OCI-LY7 (cell line): Measurements from ENCODE around the gene TSNAXIP1. TPM values are rescaled to one million over a fixed set of nuclear protein-coding genes. Genes with fewer than 3 reads are reported as not detected.
"Not testable (repeated sequence)": the region's sequence is repeated elsewhere in the genome, so short reads cannot be mapped to it uniquely, and the experiment has no call there.

Experiments
- BruUV-seq: library from RNA; stranded (reverse); fragments of 400-500 nt; replicated peaks from 2 replicates; lab custom pipeline; 2021; lab: Mats Ljungman, UMichigan
- CTCF ChIA-PET: fragments of 300-600 bp; sonication (Branson Sonifier 250); formaldehyde crosslinking; loops from one replicate; lab custom pipeline; 2022; ENCODE audit warnings: antibody characterized with exemption; ENCODE audit not compliant: unreplicated experiment; lab: Charles Lee
- POLR2A ChIA-PET: fragments of 300-600 bp; sonication (Branson Sonifier 250); formaldehyde crosslinking; loops from one replicate; lab custom pipeline; 2022; ENCODE audit warnings: antibody characterized with exemption; lab: Charles Lee
- DNase-seq: peaks from one replicate; pipeline ENCODE4 v3.0.0-alpha.2; 2015; ENCODE audit warnings: low spot score
- H2AFZ ChIP-seq: fragments of 200-600 bp; sonication (generic), shearing (Covaris generic); 2 replicates; pipeline ENCODE4 v1.6.1; 2014; ENCODE audit warnings: mild to moderate bottlenecking, antibody characterized with exemption, low read length, moderate library complexity
- H3K27ac ChIP-seq: fragments of 200-600 bp; sonication (generic); 2 replicates; pipeline ENCODE4 v1.5.1; 2014; ENCODE audit warnings: mixed run types, low read depth, mild to moderate bottlenecking, moderate library complexity, low read length, inconsistent platforms; ENCODE audit not compliant: poor library complexity, severe bottlenecking
- H3K36me3 ChIP-seq: fragments of 200-600 bp; sonication (generic); 2 replicates; pipeline ENCODE4 v1.6.1; 2014; ENCODE audit warnings: mild to moderate bottlenecking, antibody characterized with exemption, low read length, moderate library complexity, mixed read lengths; ENCODE audit not compliant: insufficient read depth
- H3K4me1 ChIP-seq: fragments of 200-600 bp; sonication (generic); 2 replicates; pipeline ENCODE4 v1.5.1; 2014; ENCODE audit warnings: mild to moderate bottlenecking, low read length; ENCODE audit not compliant: insufficient read depth, poor library complexity, severe bottlenecking
- H3K4me2 ChIP-seq: fragments of 200-600 bp; sonication (generic); 2 replicates; pipeline ENCODE4 v1.6.1; 2014; ENCODE audit warnings: mild to moderate bottlenecking, low read length
- H3K4me3 ChIP-seq: fragments of 200-600 bp; sonication (generic); 2 replicates; pipeline ENCODE4 v1.5.1; 2014; ENCODE audit warnings: mild to moderate bottlenecking, low read depth, low read length; ENCODE audit not compliant: poor library complexity, severe bottlenecking
- H3K79me2 ChIP-seq: fragments of 200-600 bp; sonication (generic); 2 replicates; pipeline ENCODE4 v1.6.1; 2016; ENCODE audit warnings: low read depth, mild to moderate bottlenecking, low read length, moderate library complexity, mixed read lengths; ENCODE audit not compliant: insufficient read depth
- H3K9me2 ChIP-seq: fragments of 200-600 bp; sonication (generic); 2 replicates; pipeline ENCODE4 v1.6.1; 2016; ENCODE audit warnings: mild to moderate bottlenecking, low read length, mixed read lengths; ENCODE audit not compliant: insufficient read depth
- H3K9me3 ChIP-seq: fragments of 200-600 bp; sonication (generic); 2 replicates; pipeline ENCODE4 v1.6.1; 2014; ENCODE audit warnings: mild to moderate bottlenecking, mixed run types, low read length, mixed read lengths
- H4K20me1 ChIP-seq: fragments of 200-600 bp; sonication (generic); 2 replicates; pipeline ENCODE4 v1.6.1; 2014; ENCODE audit warnings: mild to moderate bottlenecking, antibody characterized with exemption, low read length, moderate library complexity, mixed read lengths; ENCODE audit not compliant: insufficient read depth
- EZH2phosphoT487 ChIP-seq: fragments of 200-600 bp; sonication (generic); IDR thresholded peaks from 2 replicates; pipeline ENCODE4 v1.6.1; 2018; ENCODE audit warnings: low read depth, borderline replicate concordance, mild to moderate bottlenecking, mixed run types, antibody characterized with exemption, low read length, moderate library complexity, mixed read lengths
- intact Hi-C: fragments of 100-400 bp; cut with micrococcal nuclease; formaldehyde crosslinking; loops from one replicate; pipeline ENCODE4 v1.10.0; 2022; ENCODE audit not compliant: unreplicated experiment
- total RNA-seq, 2 experiments: library from RNA; depleted of rRNA in 1 of 2; stranded (reverse); fragments of >200 nt in 1 of 2; shearing (Covaris generic) in 1 of 2; gene quantifications; 2 replicates each; pipeline ENCODE4 v1.2.3, GENCODE V29; 2014 to 2022
- TF ChIP-seq, protein P1 (sequence below): fragments of 200-600 bp; sonication (generic); conservative IDR thresholded peaks from 2 replicates; pipeline ENCODE4 v1.5.1; 2014; ENCODE audit warnings: mild to moderate bottlenecking, antibody characterized with exemption, low read length, moderate library complexity, mixed read lengths

TSNAXIP1 gene
- total RNA-seq, 2 experiments from 2014 or later = 0.76 to 0.91 TPM

DNA sequence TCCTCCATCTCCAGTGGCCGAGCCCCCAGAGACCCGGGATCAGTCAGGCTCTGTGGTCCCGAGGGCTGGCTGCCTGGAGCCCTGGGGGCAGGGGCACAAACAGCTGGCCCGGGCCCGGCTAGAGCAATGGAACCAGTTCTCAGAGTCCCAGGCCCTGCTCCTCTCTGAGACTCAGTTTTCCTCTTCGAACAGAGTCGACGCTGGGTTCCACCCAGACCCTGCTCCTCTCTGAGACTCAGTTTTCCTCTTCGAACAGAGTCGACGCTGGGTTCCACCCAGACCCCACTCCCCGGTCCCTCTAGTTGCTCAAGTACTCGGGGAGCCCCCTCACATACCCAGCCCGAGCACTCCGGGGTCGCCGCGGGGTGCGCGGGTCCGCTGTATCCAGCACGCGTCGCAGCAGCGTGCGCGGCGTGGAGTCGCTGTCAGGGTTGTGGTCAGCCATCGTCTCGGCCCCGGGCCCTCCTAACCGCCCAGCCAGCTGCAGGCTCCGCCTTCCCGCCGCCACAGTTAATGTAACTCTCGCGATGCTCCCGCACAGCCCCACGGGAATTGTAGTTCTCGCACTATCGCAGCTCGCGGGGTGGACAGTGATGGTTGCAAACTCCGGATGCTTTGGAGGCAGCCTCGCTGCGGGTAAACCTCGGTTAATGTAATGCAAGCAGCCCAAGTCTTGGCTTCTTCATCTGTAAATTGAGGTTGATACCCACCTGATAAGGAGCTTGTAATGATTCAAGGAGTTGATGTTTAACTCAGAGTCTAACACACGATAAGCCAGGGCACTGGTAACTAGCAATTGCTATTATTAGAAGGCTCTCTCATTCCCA lies 26.9 kb downstream of the TSNAXIP1 start:
- peaks cover 5% of the 10 kb centered on the region; the same call in 1 of the 2 replicates for H3K79me2 ChIP-seq
- H3K36me3 ChIP-seq = peaks cover 15% of the 10 kb centered on the region; the same call in 1 of the 2 replicates
- intact Hi-C loops = no loop called here
- TF ChIP-seq, protein P1, sequence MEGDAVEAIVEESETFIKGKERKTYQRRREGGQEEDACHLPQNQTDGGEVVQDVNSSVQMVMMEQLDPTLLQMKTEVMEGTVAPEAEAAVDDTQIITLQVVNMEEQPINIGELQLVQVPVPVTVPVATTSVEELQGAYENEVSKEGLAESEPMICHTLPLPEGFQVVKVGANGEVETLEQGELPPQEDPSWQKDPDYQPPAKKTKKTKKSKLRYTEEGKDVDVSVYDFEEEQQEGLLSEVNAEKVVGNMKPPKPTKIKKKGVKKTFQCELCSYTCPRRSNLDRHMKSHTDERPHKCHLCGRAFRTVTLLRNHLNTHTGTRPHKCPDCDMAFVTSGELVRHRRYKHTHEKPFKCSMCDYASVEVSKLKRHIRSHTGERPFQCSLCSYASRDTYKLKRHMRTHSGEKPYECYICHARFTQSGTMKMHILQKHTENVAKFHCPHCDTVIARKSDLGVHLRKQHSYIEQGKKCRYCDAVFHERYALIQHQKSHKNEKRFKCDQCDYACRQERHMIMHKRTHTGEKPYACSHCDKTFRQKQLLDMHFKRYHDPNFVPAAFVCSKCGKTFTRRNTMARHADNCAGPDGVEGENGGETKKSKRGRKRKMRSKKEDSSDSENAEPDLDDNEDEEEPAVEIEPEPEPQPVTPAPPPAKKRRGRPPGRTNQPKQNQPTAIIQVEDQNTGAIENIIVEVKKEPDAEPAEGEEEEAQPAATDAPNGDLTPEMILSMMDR = no peak
- no peak for TF ChIP-seq EZH2phosphoT487
- H3K4me2 ChIP-seq = peak overlapping the region; percentile 86
- no TSS peak for BruUV-seq
- DNase-seq = peak; percentile 96
- ChIA-PET CTCF (interaction anchor here (1.5 kb wide), 1 partner anchor 13 kb away, joined by 5 read pairs; the partner anchor contains the start of gene NUTF2), POLR2A (interaction anchor here (0.6 to 1.4 kb wide), 5 partner anchors 11 to 278 kb away, joined by 3 to 5 read pairs (median 4); partner anchors contain the start of genes CARMIL2 and GFOD2)
- H2AFZ ChIP-seq = peak overlapping the region; percentile 80
- H3K9me3 ChIP-seq = no peaks in the 10 kb centered on the region
- no peaks in the 10 kb centered on the region for H3K9me2 ChIP-seq
- no peaks in the 10 kb centered on the region for H4K20me1 ChIP-seq
- no peak overlapping the region for H3K27ac ChIP-seq
- H3K4me3 ChIP-seq = peak overlapping the region; percentile 73
- H3K4me1 ChIP-seq = peaks cover 10% of the 10 kb centered on the region

DNA sequence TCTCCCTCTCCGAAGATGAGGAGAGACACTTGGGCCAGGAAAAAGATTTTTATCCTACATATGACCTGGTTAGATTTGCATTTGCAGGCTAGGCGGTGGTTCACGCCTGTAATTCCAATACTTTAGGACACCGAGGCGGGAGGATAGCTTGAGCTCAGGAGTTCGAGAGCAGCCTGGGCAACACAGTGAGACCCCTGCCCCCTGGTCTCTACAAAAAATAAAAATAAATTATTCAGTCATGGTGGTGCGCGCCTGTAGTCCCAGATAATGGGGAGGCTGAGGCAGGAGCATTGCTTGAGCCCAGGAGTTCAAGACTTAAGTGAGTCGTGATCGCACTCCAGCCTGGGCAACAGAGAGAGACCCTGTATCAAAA lies 27.5 kb downstream of the TSNAXIP1 start:
- TF ChIP-seq EZH2phosphoT487 = no peak
- TF ChIP-seq, protein P1 = no peak
- ChIA-PET POLR2A (interaction anchor here (0.6 to 1.4 kb wide), 4 partner anchors 10 to 279 kb away, joined by 3 to 5 read pairs (median 4); partner anchors contain the start of gene CARMIL2), CTCF (interaction anchor here (1.5 kb wide), 1 partner anchor 12 kb away, joined by 5 read pairs; the partner anchor contains the start of gene NUTF2)
- BruUV-seq = no TSS peak
- Histone ChIP-seq H3K36me3 (peaks cover 15% of the 10 kb centered on the region; the same call in 1 of the 2 replicates), H3K9me2 (no peaks in the 10 kb centered on the region), H3K79me2 (peaks cover 5% of the 10 kb centered on the region; the same call in 1 of the 2 replicates), H3K4me2 (peak overlapping the region; percentile 86), H4K20me1 (no peaks in the 10 kb centered on the region), H3K4me3 (peak overlapping the region; percentile 73), H3K4me1 (peaks cover 10% of the 10 kb centered on the region), H2AFZ (peak overlapping the region; percentile 80), H3K9me3 (no peaks in the 10 kb centered on the region), H3K27ac (no peak overlapping the region)
- DNase-seq = no peak
- intact Hi-C loops = no loop called here

DNA sequence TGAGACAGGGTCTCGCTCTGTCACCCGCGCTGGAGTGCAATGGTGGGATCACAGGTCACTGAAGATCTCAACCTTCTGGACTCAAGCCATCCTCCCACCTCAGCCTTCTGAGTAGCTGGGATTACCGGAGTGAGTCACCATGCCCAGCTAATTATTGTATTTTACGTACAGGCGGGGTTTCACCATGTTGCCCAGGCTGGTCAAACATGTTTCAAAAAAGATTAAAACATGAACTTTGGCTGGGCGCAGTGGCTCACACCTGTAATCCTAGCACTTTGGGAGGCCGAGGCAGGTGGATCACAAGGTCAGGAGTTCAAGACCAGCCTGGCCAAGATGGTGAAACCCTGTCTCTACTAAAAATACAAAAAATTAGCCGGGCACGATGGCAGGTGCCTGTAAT lies 30.5 kb downstream of the TSNAXIP1 start:
- CTCF ChIA-PET, DNase-seq, H3K4me3 ChIP-seq, H3K4me2 ChIP-seq, H3K79me2 ChIP-seq, BruUV-seq, H3K9me2 ChIP-seq, intact Hi-C loops, H2AFZ ChIP-seq, H3K9me3 ChIP-seq, H3K27ac ChIP-seq, H3K36me3 ChIP-seq, H4K20me1 ChIP-seq: not testable (repeated sequence)
- H3K4me1 ChIP-seq = peaks cover 17% of the 10 kb centered on the region
- POLR2A ChIA-PET = interaction anchor here (0.6 to 1.2 kb wide), 2 partner anchors 7 to 145 kb away, joined by 3 read pairs; no protein-coding TSS in a partner anchor
